Breast epithelium (tissue), 4 donors: ENCODE results near the gene AQP5. TPM values are rescaled to one million over a fixed set of nuclear protein-coding genes. Genes with fewer than 3 reads are reported as not detected.
A peak's percentile ranks its signal among the peaks of the same experiment; 100 is the strongest.

Source experiments
- DNase-seq, 2 donors: peaks; one replicate each; pipeline ENCODE4 v3.0.0-alpha.2; 2019; ENCODE audit warnings: low spot score in 2 of 2
- H3K27ac ChIP-seq, 2 donors: fragments of 200-600 bp; sonication (generic) in 1 of 2; one replicate each; pipeline ENCODE4 v1.5.1; 2016 to 2019; ENCODE audit warnings: mild to moderate bottlenecking in 1 of 2
- H3K27me3 ChIP-seq, 2 donors: fragments of 200-600 bp; sonication (generic) in 1 of 2; one replicate each; pipeline versions ENCODE4 v1.5.1 to v1.6.0; 2017 to 2019; ENCODE audit warnings: control low read depth in 1 of 2, mild to moderate bottlenecking in 1 of 2
- H3K36me3 ChIP-seq: fragments of 200-600 bp; one replicate; pipeline ENCODE4 v1.5.1; 2019
- H3K4me1 ChIP-seq, 2 donors: fragments of 200-600 bp; sonication (generic); one replicate each; pipeline ENCODE4 v1.5.1; 2016 to 2019; ENCODE audit warnings: control low read depth in 1 of 2
- H3K4me3 ChIP-seq, 3 donors: fragments of 200-600 bp; sonication (generic); 1 replicate in 2 of 3; 2 replicates in 1 of 3; pipeline ENCODE4 v1.5.1; 2016 to 2019; ENCODE audit warnings: mild to moderate bottlenecking in 3 of 3, moderate library complexity in 2 of 3
- H3K9me3 ChIP-seq, 2 donors: fragments of 200-600 bp; sonication (generic) in 1 of 2; one replicate each; pipeline ENCODE4 v1.5.1; 2016 to 2019; ENCODE audit warnings: control low read depth in 1 of 2
- POLR2A ChIP-seq: fragments of 450-650 bp; IDR thresholded peaks from one replicate; pipeline ENCODE4 v1.6.1; 2016; ENCODE audit warnings: antibody characterized with exemption, mild to moderate bottlenecking, moderate library complexity
- POLR2AphosphoS5 ChIP-seq, 3 donors: sonication (generic); formaldehyde crosslinking; IDR thresholded peaks; one replicate each; pipeline ENCODE4 v1.6.1; 2017; ENCODE audit warnings: antibody characterized with exemption in 3 of 3
- intact Hi-C: fragments of 100-400 bp; cut with DNase I; formaldehyde crosslinking; loops from one replicate; pipeline ENCODE4 v1.15.1; 2023; ENCODE audit warnings: low total_unique reads
- total RNA-seq, 3 donors: library from RNA; depleted of rRNA; stranded (reverse); fragments of >200 nt; gene quantifications; one replicate each; pipeline ENCODE4 v1.1.0, GENCODE V29; 2016
- TF ChIP-seq, protein P1 (sequence below), 3 donors: fragments of 450-650 bp; IDR thresholded peaks; one replicate each; pipeline ENCODE4 v1.5.1; 2016 to 2017; ENCODE audit warnings: antibody characterized with exemption in 3 of 3, mild to moderate bottlenecking in 3 of 3, moderate library complexity in 3 of 3

Gene AQP5
- total RNA-seq, 3 donors from 2014 or later, result 3.1 to 4.6 TPM; not detected in 1

DNA sequence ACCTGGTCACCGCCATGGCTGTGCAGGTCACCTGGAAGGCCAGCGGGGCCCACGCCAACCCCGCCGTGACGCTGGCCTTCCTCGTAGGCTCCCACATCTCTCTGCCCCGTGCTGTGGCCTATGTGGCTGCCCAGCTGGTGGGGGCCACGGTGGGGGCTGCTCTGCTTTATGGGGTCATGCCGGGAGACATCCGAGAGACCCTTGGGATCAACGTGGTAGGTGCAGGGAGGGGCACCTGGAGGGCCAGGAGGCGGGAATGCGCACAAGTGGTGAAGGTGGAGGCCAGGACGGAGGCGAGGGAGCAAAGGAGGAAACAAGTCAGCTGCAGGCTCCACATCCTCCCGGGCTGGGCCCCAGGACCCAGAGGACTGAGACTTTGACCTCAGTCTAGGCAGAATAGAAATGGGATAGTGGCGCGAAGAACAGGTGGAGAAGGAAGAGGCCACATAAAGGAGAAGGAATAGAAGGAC is 11.7 kb downstream of the AQP5 start:
- no peaks in the 10 kb centered on the region for H3K9me3 ChIP-seq
- no peaks in the 10 kb centered on the region for H3K27me3 ChIP-seq
- no peaks in the 10 kb centered on the region for H3K36me3 ChIP-seq
- no peak overlapping the region for H3K27ac ChIP-seq
- no peak for DNase-seq
- H3K4me1 ChIP-seq, result no peaks in the 10 kb centered on the region
- TF ChIP-seq, protein P1, sequence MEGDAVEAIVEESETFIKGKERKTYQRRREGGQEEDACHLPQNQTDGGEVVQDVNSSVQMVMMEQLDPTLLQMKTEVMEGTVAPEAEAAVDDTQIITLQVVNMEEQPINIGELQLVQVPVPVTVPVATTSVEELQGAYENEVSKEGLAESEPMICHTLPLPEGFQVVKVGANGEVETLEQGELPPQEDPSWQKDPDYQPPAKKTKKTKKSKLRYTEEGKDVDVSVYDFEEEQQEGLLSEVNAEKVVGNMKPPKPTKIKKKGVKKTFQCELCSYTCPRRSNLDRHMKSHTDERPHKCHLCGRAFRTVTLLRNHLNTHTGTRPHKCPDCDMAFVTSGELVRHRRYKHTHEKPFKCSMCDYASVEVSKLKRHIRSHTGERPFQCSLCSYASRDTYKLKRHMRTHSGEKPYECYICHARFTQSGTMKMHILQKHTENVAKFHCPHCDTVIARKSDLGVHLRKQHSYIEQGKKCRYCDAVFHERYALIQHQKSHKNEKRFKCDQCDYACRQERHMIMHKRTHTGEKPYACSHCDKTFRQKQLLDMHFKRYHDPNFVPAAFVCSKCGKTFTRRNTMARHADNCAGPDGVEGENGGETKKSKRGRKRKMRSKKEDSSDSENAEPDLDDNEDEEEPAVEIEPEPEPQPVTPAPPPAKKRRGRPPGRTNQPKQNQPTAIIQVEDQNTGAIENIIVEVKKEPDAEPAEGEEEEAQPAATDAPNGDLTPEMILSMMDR (IDR thresholded peaks at IDR 0.05), result no peak
- TF ChIP-seq POLR2AphosphoS5 (IDR thresholded peaks at IDR 0.05) (no peak), POLR2A (no peak)
- intact Hi-C loops, result no loop called here
- no peak overlapping the region for H3K4me3 ChIP-seq

DNA sequence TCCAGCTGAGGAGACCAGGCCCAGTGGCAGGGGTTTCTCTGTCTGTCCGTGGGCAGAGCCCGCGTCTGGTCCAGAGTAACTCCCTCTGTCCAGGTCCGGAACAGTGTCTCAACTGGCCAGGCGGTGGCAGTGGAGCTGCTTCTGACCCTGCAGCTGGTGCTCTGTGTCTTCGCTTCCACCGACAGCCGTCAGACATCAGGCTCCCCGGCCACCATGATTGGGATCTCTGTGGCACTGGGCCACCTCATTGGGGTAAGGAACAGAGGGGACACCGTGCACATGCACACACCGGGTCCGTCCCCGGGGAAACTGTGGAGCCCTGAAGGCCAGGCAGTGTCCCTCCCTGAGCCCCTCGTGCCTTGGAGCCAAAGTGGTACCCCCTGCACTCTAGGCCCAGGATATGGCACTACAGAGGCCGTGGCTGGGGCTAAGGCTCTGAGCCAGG is 12.6 kb downstream of the AQP5 start:
- Histone ChIP-seq H3K9me3 (no peaks in the 10 kb centered on the region), H3K4me3 (no peak overlapping the region), H3K36me3 (no peaks in the 10 kb centered on the region), H3K4me1 (no peaks in the 10 kb centered on the region), H3K27ac (no peak overlapping the region), H3K27me3 (no peaks in the 10 kb centered on the region)
- TF ChIP-seq, protein P1 (IDR thresholded peaks at IDR 0.05), result peak in 2 of 3 donors; percentile 17 to 46
- TF ChIP-seq POLR2AphosphoS5 (IDR thresholded peaks at IDR 0.05), result no peak
- intact Hi-C loops, result loop anchor here (1.0 kb wide), 1 partner anchor 21 kb away; no protein-coding TSS in a partner anchor
- no peak for DNase-seq

DNA sequence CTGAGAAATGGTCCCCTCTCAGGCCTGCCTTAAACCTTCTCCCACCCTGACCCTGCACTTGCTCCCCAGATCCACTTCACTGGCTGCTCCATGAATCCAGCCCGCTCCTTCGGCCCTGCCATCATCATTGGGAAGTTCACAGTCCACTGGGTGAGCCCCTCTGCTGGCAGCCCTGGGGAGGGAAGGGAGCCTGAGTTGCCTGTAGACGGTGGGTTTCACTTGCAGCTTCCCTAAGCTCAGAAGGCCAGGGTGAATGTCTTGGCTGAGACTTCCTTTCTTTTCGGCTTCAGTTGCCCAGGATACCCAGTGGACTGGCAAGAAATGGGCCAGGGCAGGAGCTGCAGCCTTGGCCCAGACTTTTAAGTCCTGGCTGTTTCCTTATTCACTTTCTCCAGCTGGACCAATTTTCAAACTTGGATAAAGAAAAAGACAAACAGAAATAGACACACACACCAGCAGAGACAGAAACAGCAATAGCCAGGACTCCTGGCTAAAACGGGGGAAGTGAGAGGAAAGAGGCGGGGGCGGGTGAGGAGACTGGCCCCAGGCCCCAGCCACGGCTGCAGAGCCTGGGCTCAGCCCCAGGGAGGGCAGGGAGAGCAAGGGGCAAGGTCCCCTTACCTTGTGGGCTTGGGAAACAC is 13.1 kb downstream of the AQP5 start:
- intact Hi-C loops, result loop anchor here (1.0 kb wide), 1 partner anchor 21 kb away; no protein-coding TSS in a partner anchor
- Histone ChIP-seq H3K4me3 (no peak overlapping the region), H3K9me3 (no peaks in the 10 kb centered on the region), H3K27me3 (no peaks in the 10 kb centered on the region), H3K27ac (no peak overlapping the region), H3K36me3 (no peaks in the 10 kb centered on the region), H3K4me1 (no peaks in the 10 kb centered on the region)
- TF ChIP-seq POLR2A (no peak), POLR2AphosphoS5 (IDR thresholded peaks at IDR 0.05) (no peak)
- TF ChIP-seq, protein P1 (IDR thresholded peaks at IDR 0.05), result no peak
- DNase-seq, result no peak

DNA sequence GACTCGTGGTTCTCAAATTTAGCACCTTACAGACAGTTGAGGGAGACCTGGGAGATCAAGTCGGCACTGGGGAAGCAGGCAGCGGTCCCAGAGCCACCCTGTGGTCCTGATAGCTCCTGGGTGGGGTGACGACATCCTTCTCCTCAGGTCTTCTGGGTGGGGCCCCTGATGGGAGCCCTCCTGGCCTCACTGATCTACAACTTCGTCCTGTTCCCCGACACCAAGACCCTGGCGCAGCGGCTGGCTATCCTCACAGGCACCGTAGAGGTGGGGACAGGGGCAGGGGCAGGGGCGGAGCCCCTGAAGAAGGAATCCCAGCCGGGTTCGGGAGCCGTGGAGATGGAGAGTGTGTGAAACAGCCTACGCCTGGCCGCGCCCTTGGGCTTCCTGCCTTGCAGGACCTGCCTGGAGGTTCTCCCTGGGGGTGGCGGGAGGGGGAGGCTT is 13.7 kb downstream of the AQP5 start:
- no peak for DNase-seq
- Histone ChIP-seq H3K4me3 (no peak overlapping the region), H3K27ac (no peak overlapping the region), H3K36me3 (no peaks in the 10 kb centered on the region), H3K9me3 (no peaks in the 10 kb centered on the region), H3K4me1 (no peaks in the 10 kb centered on the region), H3K27me3 (no peaks in the 10 kb centered on the region)
- TF ChIP-seq POLR2A (no peak), POLR2AphosphoS5 (IDR thresholded peaks at IDR 0.05) (no peak)
- TF ChIP-seq, protein P1 (IDR thresholded peaks at IDR 0.05), result no peak
- intact Hi-C loops, result no loop called here

DNA sequence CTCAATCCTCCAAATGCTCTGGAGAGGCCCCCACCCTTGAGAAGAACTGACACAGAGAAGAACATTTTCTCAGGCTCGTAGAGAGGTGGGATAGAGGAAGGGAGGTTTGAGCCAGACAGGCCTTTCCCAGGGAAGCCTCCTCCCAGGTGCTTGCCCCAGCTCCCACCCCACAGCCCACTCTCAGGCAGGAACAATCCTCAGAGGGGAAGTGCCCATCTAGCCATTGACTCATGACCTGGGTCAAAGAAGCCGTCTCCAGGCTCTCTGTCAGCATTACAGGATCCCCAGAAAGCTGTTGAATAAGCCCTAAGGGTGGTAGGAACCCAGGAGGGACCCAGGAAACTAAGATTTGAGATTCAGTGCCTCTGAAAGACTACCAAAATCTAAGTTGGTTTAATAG is 14.9 kb downstream of the AQP5 start:
- no peaks in the 10 kb centered on the region for H3K9me3 ChIP-seq
- H3K27ac ChIP-seq, result no peak overlapping the region
- H3K4me3 ChIP-seq, result no peak overlapping the region
- H3K27me3 ChIP-seq, result no peaks in the 10 kb centered on the region
- H3K36me3 ChIP-seq, result no peaks in the 10 kb centered on the region
- TF ChIP-seq, protein P1 (IDR thresholded peaks at IDR 0.05), result no peak
- TF ChIP-seq POLR2A (no peak), POLR2AphosphoS5 (IDR thresholded peaks at IDR 0.05) (no peak)
- no peaks in the 10 kb centered on the region for H3K4me1 ChIP-seq
- no peak for DNase-seq
- intact Hi-C loops, result no loop called here
